Transverse colon (tissue), 4 donors: ENCODE results near the gene OR2T35. TPM values are rescaled to one million over a fixed set of nuclear protein-coding genes. Genes with fewer than 3 reads are reported as not detected.
"Not testable (repeated sequence)": the region's sequence is repeated elsewhere in the genome, so short reads cannot be mapped to it uniquely, and the experiment has no call there.

ENCODE experiments used
- DNase-seq: peaks from one replicate; pipeline ENCODE4 v3.0.0-alpha.2; 2019
- H3K27ac ChIP-seq, 4 donors: fragments of 200-600 bp; sonication (generic); 2 replicates each; pipeline ENCODE4 v1.5.1; 2016 to 2018; ENCODE audit warnings: inconsistent platforms in 4 of 4
- H3K27me3 ChIP-seq: fragments of 200-600 bp; sonication (generic); 2 replicates; pipeline ENCODE4 v1.5.1; 2017; ENCODE audit warnings: inconsistent platforms
- H3K36me3 ChIP-seq, 4 donors: fragments of 200-600 bp; sonication (generic); 2 replicates each; pipeline ENCODE4 v1.5.1; 2017 to 2019; ENCODE audit warnings: inconsistent platforms in 4 of 4
- H3K4me1 ChIP-seq, 4 donors: fragments of 200-600 bp; sonication (generic); 2 replicates each; pipeline ENCODE4 v1.5.1; 2017 to 2020; ENCODE audit warnings: inconsistent platforms in 4 of 4
- H3K4me3 ChIP-seq, 4 donors: fragments of 200-600 bp; sonication (generic); 1 replicate in 1 of 4; 2 replicates in 3 of 4; pipeline versions ENCODE4 v1.5.1 to v1.6.1; 2017 to 2019; ENCODE audit warnings: inconsistent platforms in 4 of 4
- H3K9me3 ChIP-seq, 2 donors: fragments of 200-600 bp; sonication (generic); 2 replicates each; pipeline ENCODE4 v1.5.1; 2017 to 2019; ENCODE audit warnings: inconsistent platforms in 2 of 2
- CTCF ChIP-seq, 5 experiments: fragments of 200-600 bp in 3 of 5; fragments of 450-650 bp in 2 of 5; sonication (generic) in 3 of 5; IDR thresholded peaks; 1 replicate in 2 of 5; 2 replicates in 3 of 5; pipeline ENCODE4 v1.5.1; 2016 to 2017; ENCODE audit warnings: antibody characterized with exemption in 5 of 5, inconsistent platforms in 3 of 5, mild to moderate bottlenecking in 2 of 5, moderate library complexity in 1 of 5
- EP300 ChIP-seq: sonication (generic); formaldehyde crosslinking; IDR thresholded peaks from one replicate; pipeline ENCODE4 v1.6.1; 2017; ENCODE audit warnings: antibody characterized with exemption, low read depth
- POLR2A ChIP-seq: fragments of 450-650 bp; IDR thresholded peaks from one replicate; pipeline ENCODE4 v1.6.1; 2016; ENCODE audit warnings: antibody characterized with exemption, mild to moderate bottlenecking, moderate library complexity
- POLR2AphosphoS5 ChIP-seq, 3 donors: sonication (generic); formaldehyde crosslinking; IDR thresholded peaks; one replicate each; pipeline ENCODE4 v1.6.1; 2016; ENCODE audit warnings: antibody characterized with exemption in 3 of 3
- WGBS, 2 donors: methylation state at CpG; one replicate each; pipeline ENCODE4 v1.1.5; 2018; ENCODE audit warnings: low coverage in 1 of 2; 5-methylcytosine and 5-hydroxymethylcytosine counted together
- in situ Hi-C, 4 donors: fragments of 200-750 bp; cut with MboI; loops; one replicate each; pipeline versions ENCODE4 v1.15.0 to v1.15.1; 2017; ENCODE audit warnings: low sequenced_read_pairs in 3 of 4, low pct_ligation_motif_present in 1 of 4, low pct_unique_long_range_greater_than_20kb in 1 of 4
- intact Hi-C: fragments of 100-400 bp; cut with DNase I; formaldehyde crosslinking; loops from one replicate; pipeline ENCODE4 v1.15.1; 2023; ENCODE audit warnings: low total_unique reads
- total RNA-seq, 4 donors: library from RNA; depleted of rRNA; stranded (reverse); fragments of >200 nt; gene quantifications; one replicate each; pipeline ENCODE4 v1.1.0, GENCODE V29; 2016

The OR2T35 gene
- total RNA-seq, result not detected

- H3K4me1 ChIP-seq, intact Hi-C loops, H3K36me3 ChIP-seq, H3K27ac ChIP-seq, H3K9me3 ChIP-seq, DNase-seq, H3K4me3 ChIP-seq, H3K27me3 ChIP-seq: not testable (repeated sequence)
- 87% methylated on average over 3 of the region's 3 CpGs; no CpG with 5 or more reads in 1 of the 2 donors for WGBS, 2 donors
- in situ Hi-C loops, result loop anchor here in 1 of 4 donors (5.0 kb wide), 1 partner anchor 203 kb away; no protein-coding TSS in a partner anchor
Observed at GRCh38 chr1:248645178-248645577, at the start of gene OR2T35. TSS of gene OR2T35 (minus strand) at chr1:248645278. CDS start at chr1:248639258, 6,020 bp downstream.

DNA sequence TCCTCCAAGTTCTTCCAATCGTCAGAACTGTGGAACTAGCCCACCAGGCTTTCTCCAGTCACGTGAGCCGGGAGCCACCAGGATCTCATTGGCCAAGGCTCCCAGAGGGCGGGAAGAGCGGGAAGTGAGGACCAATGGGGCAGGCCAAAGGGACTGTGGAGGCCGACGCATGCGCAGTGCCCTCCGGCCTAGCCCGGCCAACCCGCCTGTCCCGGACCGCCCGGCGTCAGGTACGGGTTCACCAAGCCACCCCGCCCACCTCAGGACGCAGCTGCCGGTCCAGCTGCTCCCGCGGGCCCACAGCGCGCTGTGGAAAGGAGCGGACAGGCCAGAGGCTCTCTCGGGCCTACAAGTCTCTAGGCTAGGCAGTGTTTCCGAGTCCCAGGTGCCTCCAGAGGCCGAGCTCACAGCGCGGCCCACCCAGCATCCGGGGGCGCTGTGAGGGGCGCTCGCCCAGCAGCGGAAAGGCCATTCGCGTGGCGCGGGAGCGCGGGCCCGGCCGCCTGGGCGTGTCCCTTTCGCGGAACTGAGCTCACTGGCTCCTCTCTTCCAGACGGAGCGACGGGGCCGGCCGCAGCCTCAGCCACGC is 46.6 kb upstream of the OR2T35 start:
- 92% methylated on average over 43 of the region's 51 CpGs; no CpG with 5 or more reads in 1 of the 2 donors for WGBS, 2 donors

DNA sequence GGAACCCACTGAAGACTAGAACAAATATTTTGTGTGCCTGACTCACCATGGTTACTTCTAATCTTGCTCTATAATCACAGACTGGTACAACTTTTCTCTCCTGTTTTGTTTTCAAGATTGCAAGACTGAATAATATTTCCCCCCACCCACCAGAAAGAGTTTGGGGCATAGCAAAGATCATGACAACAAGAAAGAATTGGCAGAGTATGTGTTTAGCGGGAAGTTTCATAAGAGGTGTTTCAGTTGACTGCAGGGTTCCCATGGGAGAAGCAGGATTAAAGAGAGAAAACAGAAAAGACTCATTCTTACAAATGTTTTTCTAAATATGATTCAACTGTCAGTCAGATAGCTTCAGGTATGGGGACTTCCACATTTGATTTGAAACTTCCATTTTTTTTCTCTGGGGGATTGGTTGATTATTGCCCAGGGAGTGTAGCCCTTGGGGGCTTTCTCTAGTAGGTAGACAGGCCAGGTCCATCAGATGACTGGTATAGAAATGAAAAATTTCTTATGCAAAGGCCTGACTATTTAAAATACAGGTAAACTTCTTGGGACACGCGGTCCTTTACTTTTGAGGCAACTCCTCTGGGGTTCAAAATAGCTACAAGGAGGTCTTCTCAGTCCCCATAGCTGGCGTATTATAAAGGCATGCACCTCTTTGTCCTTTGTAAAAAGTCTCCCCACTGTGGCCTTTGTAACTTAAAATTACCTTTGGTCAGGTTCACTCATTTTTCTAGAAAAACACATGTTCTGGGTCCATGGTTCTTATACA is 43.6 kb upstream of the OR2T35 start:
- Histone ChIP-seq H3K4me1 (no peaks in the 10 kb centered on the region), H3K4me3 (no peak overlapping the region), H3K9me3 (no peaks in the 10 kb centered on the region), H3K27me3 (no peaks in the 10 kb centered on the region), H3K27ac (no peak overlapping the region), H3K36me3 (no peaks in the 10 kb centered on the region)
- in situ Hi-C loops (loop anchor here in 2 of 4 donors (10.0 kb wide), 1 partner anchor 64 kb away; no protein-coding TSS in a partner anchor), intact Hi-C loops (no loop called here)
- no peak for DNase-seq
- WGBS, 2 donors, result 83 to 85% methylated on average over 4 of the region's 4 CpGs
- TF ChIP-seq CTCF (IDR thresholded peaks at IDR 0.05), result no peak

More for the DNA sequence above, 46.6 kb upstream of the OR2T35 start:
- Histone ChIP-seq H3K27ac (no peak overlapping the region), H3K4me3 (no peak overlapping the region), H3K36me3 (no peaks in the 10 kb centered on the region), H3K27me3 (no peaks in the 10 kb centered on the region), H3K9me3 (no peaks in the 10 kb centered on the region), H3K4me1 (peaks cover 0 to 3% (median 0%) of the 10 kb centered on the region in 4 donors)
- intact Hi-C loops, result no loop called here
- TF ChIP-seq EP300, result no peak
- in situ Hi-C loops, result no loop called here
- DNase-seq, result no peak

DNA sequence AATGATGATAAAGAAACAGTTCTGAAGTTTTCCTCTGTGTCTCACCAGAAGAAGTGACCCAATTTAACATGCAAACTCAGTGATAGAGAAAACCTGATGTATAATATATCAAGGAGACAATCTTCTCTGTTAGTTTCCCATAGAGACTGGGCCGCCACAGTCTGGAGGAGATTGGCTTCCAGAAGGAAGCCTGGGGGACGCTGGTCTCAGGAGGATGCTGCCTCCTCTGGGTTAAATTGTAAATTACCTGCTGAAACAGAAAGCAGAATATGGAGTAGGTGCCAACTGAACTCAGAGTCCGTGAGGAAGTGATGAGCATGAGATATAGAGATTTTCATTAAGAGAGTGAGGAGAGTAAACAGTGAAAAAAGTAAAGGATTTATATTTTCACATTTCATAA is 41.7 kb upstream of the OR2T35 start:
- Histone ChIP-seq H3K4me1 (no peaks in the 10 kb centered on the region), H3K27me3 (no peaks in the 10 kb centered on the region), H3K9me3 (no peaks in the 10 kb centered on the region), H3K36me3 (no peaks in the 10 kb centered on the region), H3K27ac (no peak overlapping the region), H3K4me3 (no peak overlapping the region)
- peak in 3 of 5 experiments; percentile 38 to 45 (median 39) for TF ChIP-seq CTCF (IDR thresholded peaks at IDR 0.05)
- no peak for TF ChIP-seq POLR2AphosphoS5 (IDR thresholded peaks at IDR 0.05)
- in situ Hi-C loops (loop anchor here in 2 of 4 donors (10.0 kb wide), 1 partner anchor 62 kb away; no protein-coding TSS in a partner anchor), intact Hi-C loops (no loop called here)
- peak; percentile 25 for DNase-seq
- 8 to 26% methylated on average over 2 to 3 of the region's 3 CpGs for WGBS, 2 donors

DNA sequence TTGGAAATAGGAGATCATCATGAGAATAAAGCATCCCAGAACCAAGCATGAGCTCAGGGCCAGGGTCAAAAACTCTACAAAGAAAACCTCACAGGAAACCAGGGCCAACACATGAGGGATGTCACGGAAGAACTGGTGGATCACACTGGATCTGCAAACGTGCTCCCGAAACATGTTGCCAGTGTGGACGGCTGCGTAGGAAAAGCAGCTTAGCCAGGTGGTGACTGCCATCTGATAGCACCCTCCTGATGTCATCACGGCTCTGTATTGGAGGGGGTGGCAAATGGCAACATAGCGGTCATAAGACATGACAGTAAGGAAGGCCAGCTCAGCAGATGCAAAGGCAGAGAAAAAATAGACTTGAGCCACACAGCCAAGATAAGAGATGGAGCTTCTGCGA is 36.6 kb upstream of the OR2T35 start:
- in situ Hi-C loops, result loop anchor here in 2 of 4 donors (10.0 kb wide), 1 partner anchor 57 kb away; no protein-coding TSS in a partner anchor
- Histone ChIP-seq H3K27me3 (no peaks in the 10 kb centered on the region), H3K4me1 (no peaks in the 10 kb centered on the region), H3K27ac (no peak overlapping the region), H3K36me3 (no peaks in the 10 kb centered on the region), H3K4me3 (no peak overlapping the region), H3K9me3 (no peaks in the 10 kb centered on the region)
- 93 to 96% methylated on average over 5 to 8 of the region's 8 CpGs for WGBS, 2 donors
- DNase-seq, result no peak
- TF ChIP-seq POLR2AphosphoS5 (IDR thresholded peaks at IDR 0.05), result no peak
- no peak for TF ChIP-seq EP300
- TF ChIP-seq POLR2A, result no peak
- TF ChIP-seq CTCF (IDR thresholded peaks at IDR 0.05), result no peak
- intact Hi-C loops, result no loop called here
